Lung (tissue), 12 donors: ENCODE measurements around the gene SMC1A. TPM values are rescaled to one million over a fixed set of nuclear protein-coding genes. Genes with fewer than 3 reads are reported as not detected.

Experiments
- ATAC-seq: fragments of 200-7000 bp; cut with Tn5 transposase; one replicate; pipeline ENCODE4 v1.9.1; 2020; ENCODE audit warnings: moderate number of reproducible peaks; ENCODE audit not compliant: insufficient read depth, low FRiP score
- DNase-seq, 3 donors: peaks; one replicate each; pipeline ENCODE4 v3.0.0-alpha.2; 2013 to 2017
- H3K27ac ChIP-seq, 2 donors: one replicate each; pipeline ENCODE4 v1.5.1; 2013; ENCODE audit warnings: mild to moderate bottlenecking in 2 of 2, moderate library complexity in 2 of 2, control low read depth in 1 of 2, inconsistent platforms in 1 of 2, low read depth in 1 of 2, low read length in 1 of 2
- H3K27me3 ChIP-seq, 3 donors: one replicate each; pipeline ENCODE4 v1.5.1; 2013; ENCODE audit warnings: low read length in 2 of 3; ENCODE audit not compliant: control insufficient read depth in 3 of 3, insufficient read depth in 3 of 3
- H3K36me3 ChIP-seq, 4 donors: one replicate each; pipeline ENCODE4 v1.5.1; 2013; ENCODE audit warnings: low read length in 4 of 4, mild to moderate bottlenecking in 1 of 4, moderate library complexity in 1 of 4; ENCODE audit not compliant: control insufficient read depth in 4 of 4, insufficient read depth in 4 of 4
- H3K4me1 ChIP-seq, 5 donors: one replicate each; pipeline ENCODE4 v1.5.1; 2013; ENCODE audit warnings: low read length in 5 of 5, mild to moderate bottlenecking in 2 of 5, moderate library complexity in 1 of 5; ENCODE audit not compliant: control insufficient read depth in 5 of 5, insufficient read depth in 5 of 5
- H3K4me3 ChIP-seq: one replicate; pipeline ENCODE4 v1.5.1; 2013; ENCODE audit warnings: mild to moderate bottlenecking, control low read depth, moderate library complexity
- H3K9ac ChIP-seq, 2 donors: one replicate each; pipeline ENCODE4 v1.5.1; 2013; ENCODE audit warnings: low read length in 2 of 2, control low read depth in 1 of 2; ENCODE audit not compliant: insufficient read depth in 1 of 2
- H3K9me3 ChIP-seq, 4 donors: one replicate each; pipeline ENCODE4 v1.5.1; 2013; ENCODE audit warnings: low read length in 3 of 4, mild to moderate bottlenecking in 1 of 4, moderate library complexity in 1 of 4; ENCODE audit not compliant: control insufficient read depth in 4 of 4, insufficient read depth in 3 of 4
- WGBS, 2 donors: extraction: QIAGEN DNeasy Blood & Tissue Kit; methylation state at CpG; one replicate each; pipeline ENCODE4 v1.1.7; 2013; 5-methylcytosine and 5-hydroxymethylcytosine counted together
- polyA plus RNA-seq, 2 donors: library from polyadenylated mRNA; stranded (reverse); fragments of 200-250 nt; gene quantifications; one replicate each; pipeline ENCODE4 v1.2.1, GENCODE V29; 2013
- total RNA-seq, 2 donors: library from RNA; depleted of rRNA in 1 of 2; stranded (reverse); fragments of >200 nt in 1 of 2; gene quantifications; one replicate each; pipeline ENCODE4 v1.2.1, GENCODE V29; 2014 to 2021
- TF ChIP-seq, protein P1 (sequence below): IDR thresholded peaks from 2 replicates; pipeline ENCODE4 v1.5.1; 2012; ENCODE audit warnings: mild to moderate bottlenecking; ENCODE audit errors: control extremely low read depth, extremely low read depth
- donor health status: control.
- donor health status: control.
- donor health status: Bipolar disorder and iron deficiency.
- donor health status: healthy.
- donor health status: DM: yes; HTN: yes; CAD: no.

Gene SMC1A
- total and polyA plus RNA-seq, 4 donors = 11.2 to 56.2 (median 22.4) TPM

DNA sequence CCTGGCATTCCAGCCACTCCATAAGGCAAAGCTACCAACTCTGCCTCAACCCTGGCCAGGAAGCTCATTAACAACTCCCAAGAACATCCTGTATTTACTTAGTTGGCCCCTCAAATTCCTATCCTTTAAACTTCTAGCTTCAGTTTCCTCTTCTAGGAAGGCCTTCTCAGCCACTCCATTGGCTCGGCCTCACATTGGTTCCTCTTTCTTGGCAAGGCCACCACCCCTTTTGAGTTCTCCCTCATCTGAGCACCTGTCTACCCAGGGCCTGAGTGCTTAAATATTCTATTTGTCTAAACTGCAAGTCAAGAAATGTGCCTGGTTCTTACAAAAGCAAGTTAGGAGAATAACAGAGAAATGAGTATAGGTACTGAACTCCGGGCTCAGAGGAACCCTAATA, 10.0 kb downstream of the SMC1A start:
- no peak for ATAC-seq

DNA sequence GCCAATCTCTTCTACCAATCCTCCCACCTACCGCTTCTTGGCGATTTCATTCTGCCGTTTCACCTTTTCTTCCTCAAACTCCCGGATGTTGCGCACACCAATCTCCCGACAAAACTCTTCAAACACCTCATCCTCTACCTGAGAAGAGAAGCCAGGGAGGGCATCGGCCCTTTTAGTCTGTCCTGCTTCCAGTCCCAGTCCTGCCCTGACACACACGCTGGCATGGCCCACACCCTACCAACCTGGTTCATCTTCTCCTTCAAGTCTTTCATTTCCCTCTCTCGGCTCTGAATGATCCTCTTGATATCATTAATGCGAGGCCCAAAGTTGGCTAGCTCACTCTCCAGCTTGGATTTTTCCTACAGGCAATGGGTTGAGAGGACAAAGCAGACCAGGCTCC, 18.9 kb downstream of the SMC1A start:
- Histone ChIP-seq H3K27ac (no peak overlapping the region), H3K27me3 (peaks cover 0 to 7% (median 0%) of the 10 kb centered on the region in 3 donors), H3K36me3 (peaks cover 37 to 52% (median 44%) of the 10 kb centered on the region in 4 donors), H3K9me3 (no peaks in the 10 kb centered on the region), H3K4me1 (no peaks in the 10 kb centered on the region), H3K9ac (no peak overlapping the region), H3K4me3 (no peak overlapping the region)
- ATAC-seq (no peak), DNase-seq (no peak)
- 96 to 97% methylated on average over 10 of the region's 10 CpGs for WGBS, 2 donors
- TF ChIP-seq, protein P1, sequence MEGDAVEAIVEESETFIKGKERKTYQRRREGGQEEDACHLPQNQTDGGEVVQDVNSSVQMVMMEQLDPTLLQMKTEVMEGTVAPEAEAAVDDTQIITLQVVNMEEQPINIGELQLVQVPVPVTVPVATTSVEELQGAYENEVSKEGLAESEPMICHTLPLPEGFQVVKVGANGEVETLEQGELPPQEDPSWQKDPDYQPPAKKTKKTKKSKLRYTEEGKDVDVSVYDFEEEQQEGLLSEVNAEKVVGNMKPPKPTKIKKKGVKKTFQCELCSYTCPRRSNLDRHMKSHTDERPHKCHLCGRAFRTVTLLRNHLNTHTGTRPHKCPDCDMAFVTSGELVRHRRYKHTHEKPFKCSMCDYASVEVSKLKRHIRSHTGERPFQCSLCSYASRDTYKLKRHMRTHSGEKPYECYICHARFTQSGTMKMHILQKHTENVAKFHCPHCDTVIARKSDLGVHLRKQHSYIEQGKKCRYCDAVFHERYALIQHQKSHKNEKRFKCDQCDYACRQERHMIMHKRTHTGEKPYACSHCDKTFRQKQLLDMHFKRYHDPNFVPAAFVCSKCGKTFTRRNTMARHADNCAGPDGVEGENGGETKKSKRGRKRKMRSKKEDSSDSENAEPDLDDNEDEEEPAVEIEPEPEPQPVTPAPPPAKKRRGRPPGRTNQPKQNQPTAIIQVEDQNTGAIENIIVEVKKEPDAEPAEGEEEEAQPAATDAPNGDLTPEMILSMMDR = no peak

More for the DNA sequence above, 10.0 kb downstream of the SMC1A start:
- peaks cover 0 to 8% (median 0%) of the 10 kb centered on the region in 3 donors for H3K27me3 ChIP-seq
- 73 to 87% methylated on average over 2 of the region's 2 CpGs for WGBS, 2 donors
- TF ChIP-seq, protein P1 = no peak
- H3K9me3 ChIP-seq = no peaks in the 10 kb centered on the region
- H3K9ac ChIP-seq = no peak overlapping the region
- no peaks in the 10 kb centered on the region for H3K4me1 ChIP-seq
- H3K27ac ChIP-seq = no peak overlapping the region
- no peak for DNase-seq
- H3K36me3 ChIP-seq = peaks cover 24 to 51% (median 44%) of the 10 kb centered on the region in 4 donors
- H3K4me3 ChIP-seq = no peak overlapping the region

DNA sequence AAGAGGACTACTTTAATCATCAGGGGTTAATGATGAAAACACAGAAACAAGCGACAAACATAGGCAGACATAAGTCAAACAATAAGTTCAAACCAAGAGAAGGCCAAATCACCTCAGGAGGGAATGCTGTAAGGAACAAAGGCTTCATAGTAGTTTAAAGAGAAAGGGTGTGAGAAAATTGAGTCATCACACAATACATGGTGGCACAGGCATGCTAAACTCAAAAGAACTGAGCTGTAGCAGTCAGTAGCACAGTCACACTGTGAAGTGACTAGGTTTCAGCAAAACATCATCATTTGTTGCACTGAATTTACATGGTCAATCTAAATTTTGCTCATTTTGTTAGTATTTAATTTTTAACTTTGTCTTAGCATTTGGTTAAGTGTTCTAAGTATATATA, 24.2 kb downstream of the SMC1A start:
- H3K9me3 ChIP-seq = no peaks in the 10 kb centered on the region
- no peak overlapping the region for H3K9ac ChIP-seq
- DNase-seq (no peak), ATAC-seq (no peak)
- H3K4me3 ChIP-seq = no peak overlapping the region
- TF ChIP-seq, protein P1 = no peak
- peaks cover 16 to 42% (median 32%) of the 10 kb centered on the region in 4 donors for H3K36me3 ChIP-seq
- peaks cover 0 to 4% (median 2%) of the 10 kb centered on the region in 3 donors for H3K27me3 ChIP-seq
- H3K27ac ChIP-seq = no peak overlapping the region
- 94 to 100% methylated on average over 1 of the region's 1 CpG for WGBS, 2 donors
- no peaks in the 10 kb centered on the region for H3K4me1 ChIP-seq

DNA sequence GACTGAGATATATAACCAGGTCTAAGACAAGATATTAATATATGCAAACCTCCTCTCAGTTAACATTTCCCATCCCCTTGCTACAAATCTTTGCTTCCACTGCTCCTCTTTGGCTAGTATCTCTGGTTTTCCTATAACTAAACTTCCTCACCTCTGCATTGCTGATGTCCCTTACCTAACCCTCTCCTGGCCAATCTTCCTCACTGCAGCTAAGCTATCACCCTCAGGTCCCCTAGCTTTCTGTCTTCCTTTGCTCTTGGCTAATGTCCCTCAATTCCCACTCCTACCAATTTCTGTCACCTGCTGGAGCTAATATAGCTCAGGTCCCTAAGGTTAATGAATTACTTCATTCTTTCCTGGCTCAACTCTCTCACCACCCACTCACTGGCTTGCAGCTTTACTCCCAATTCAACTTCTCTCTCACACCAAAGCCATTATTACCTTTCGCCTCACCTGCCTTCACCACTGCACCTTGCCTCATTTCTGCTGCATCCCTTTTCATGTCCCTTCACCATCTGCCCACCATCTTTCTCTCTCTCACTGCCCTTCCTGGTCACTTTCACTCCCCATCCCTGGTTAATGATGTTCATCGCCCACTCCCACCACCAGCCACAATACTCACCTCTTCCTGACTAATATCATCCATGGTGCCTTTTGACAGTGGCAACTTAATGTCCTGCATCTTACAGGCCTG, 26.7 kb downstream of the SMC1A start:
- Histone ChIP-seq H3K4me1 (no peaks in the 10 kb centered on the region), H3K36me3 (peaks cover 12 to 31% (median 25%) of the 10 kb centered on the region in 4 donors), H3K9ac (no peak overlapping the region), H3K27me3 (peaks cover 0 to 2% (median 0%) of the 10 kb centered on the region in 3 donors), H3K4me3 (no peak overlapping the region), H3K27ac (no peak overlapping the region), H3K9me3 (no peaks in the 10 kb centered on the region)
- TF ChIP-seq, protein P1 = no peak
- 97 to 98% methylated on average over 2 of the region's 2 CpGs for WGBS, 2 donors
- no peak for DNase-seq
- ATAC-seq = no peak
